ENCODE measurements around the gene SH2D5. TPM values are rescaled to one million over a fixed set of nuclear protein-coding genes. Genes with fewer than 3 reads are reported as not detected.

Gene SH2D5
- total and polyA plus RNA-seq, 5 donors from 2014 or later, result not detected

GRCh38 chr1:20753589-20753988, 21.1 kb upstream of the SH2D5 start:
- H3K4me3 ChIP-seq (ENCODE audit: low read depth, low read length), result no peak overlapping the region
- Mint-ChIP-seq H3K9me3 (no peaks in the 10 kb centered on the region), H3K4me3 (no peak overlapping the region), H3K27me3 (no peaks in the 10 kb centered on the region), H3K36me3 (peaks cover 44% of the 10 kb centered on the region), H3K27ac (peak overlapping the region in 2 of 3 donors; percentile 8 to 45), H3K4me1 (peaks cover 2 to 11% (median 6%) of the 10 kb centered on the region in 4 donors)
- DNase-seq, result no peak
- peaks cover 61% of the 10 kb centered on the region for H3K36me3 ChIP-seq (ENCODE audit: control insufficient read depth, insufficient read depth, low read length)
- ATAC-seq (ENCODE audit: low read depth in 2 of 2), result no peak
- no peaks in the 10 kb centered on the region for H3K4me1 ChIP-seq (ENCODE audit: control insufficient read depth, insufficient read depth, low read length, poor library complexity, severe bottlenecking)
- H3K27me3 ChIP-seq (ENCODE audit: control insufficient read depth, insufficient read depth, low read length), result no peaks in the 10 kb centered on the region
- H3K27ac ChIP-seq (ENCODE audit: insufficient read depth, low read length, poor library complexity, severe bottlenecking), result no peak overlapping the region
- no peaks in the 10 kb centered on the region for H3K9me3 ChIP-seq (ENCODE audit: control insufficient read depth in 2 of 2, low read length in 2 of 2)

GRCh38 chr1:20751462-20751990, 19.0 kb upstream of the SH2D5 start:
- H3K9me3 Mint-ChIP-seq, result no peaks in the 10 kb centered on the region
- H3K4me3 Mint-ChIP-seq, result no peak overlapping the region
- DNase-seq (no peak), ATAC-seq (ENCODE audit: low read depth in 2 of 2) (no peak)
- H3K27me3 ChIP-seq (ENCODE audit: control insufficient read depth, insufficient read depth, low read length), result no peaks in the 10 kb centered on the region
- H3K4me1 Mint-ChIP-seq, result peaks cover 3 to 11% (median 6%) of the 10 kb centered on the region in 4 donors
- H3K4me1 ChIP-seq (ENCODE audit: control insufficient read depth, insufficient read depth, low read length, poor library complexity, severe bottlenecking), result no peaks in the 10 kb centered on the region
- no peak overlapping the region for H3K27ac Mint-ChIP-seq
- H3K36me3 Mint-ChIP-seq, result peaks cover 40% of the 10 kb centered on the region
- no peaks in the 10 kb centered on the region for H3K27me3 Mint-ChIP-seq
- peaks cover 71% of the 10 kb centered on the region for H3K36me3 ChIP-seq (ENCODE audit: control insufficient read depth, insufficient read depth, low read length)
- H3K4me3 ChIP-seq (ENCODE audit: low read depth, low read length), result no peak overlapping the region
- no peaks in the 10 kb centered on the region for H3K9me3 ChIP-seq (ENCODE audit: control insufficient read depth in 2 of 2, low read length in 2 of 2)
- H3K27ac ChIP-seq (ENCODE audit: insufficient read depth, low read length, poor library complexity, severe bottlenecking), result no peak overlapping the region

DNA sequence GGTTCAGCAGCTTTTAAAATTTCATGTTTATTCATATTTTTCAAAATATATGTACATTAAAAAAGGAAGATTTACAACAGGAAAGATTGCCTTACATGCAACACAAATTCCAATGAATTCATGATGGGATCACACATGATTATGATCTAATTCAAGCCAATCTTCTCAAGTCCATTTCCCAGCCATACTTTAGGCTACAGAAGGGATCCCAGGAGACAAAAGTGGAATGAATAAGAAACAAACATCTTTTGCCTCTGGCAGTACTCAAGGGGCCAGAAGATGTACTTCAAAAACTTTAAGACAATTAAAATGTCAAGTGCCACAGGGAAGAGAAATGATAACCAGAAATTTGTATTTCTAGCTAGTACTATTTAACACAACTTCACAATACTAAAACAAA, 10.2 kb upstream of the SH2D5 start:
- Mint-ChIP-seq H3K9me3 (no peaks in the 10 kb centered on the region), H3K36me3 (peaks cover 28% of the 10 kb centered on the region), H3K27ac (no peak overlapping the region), H3K4me3 (no peak overlapping the region), H3K4me1 (peaks cover 0 to 4% (median 1%) of the 10 kb centered on the region in 4 donors), H3K27me3 (no peaks in the 10 kb centered on the region)
- Histone ChIP-seq H3K9me3 (ENCODE audit: control insufficient read depth in 2 of 2, low read length in 2 of 2) (no peaks in the 10 kb centered on the region), H3K27me3 (ENCODE audit: control insufficient read depth, insufficient read depth, low read length) (no peaks in the 10 kb centered on the region), H3K4me1 (ENCODE audit: control insufficient read depth, insufficient read depth, low read length, poor library complexity, severe bottlenecking) (no peaks in the 10 kb centered on the region), H3K4me3 (ENCODE audit: low read depth, low read length) (no peak overlapping the region), H3K36me3 (ENCODE audit: control insufficient read depth, insufficient read depth, low read length) (peaks cover 78% of the 10 kb centered on the region), H3K27ac (ENCODE audit: insufficient read depth, low read length, poor library complexity, severe bottlenecking) (no peak overlapping the region)
- no peak for ATAC-seq (ENCODE audit: low read depth in 2 of 2)
- DNase-seq, result no peak

- ATAC-seq (ENCODE audit: low read depth in 2 of 2), result no peak
- Mint-ChIP-seq H3K9me3 (no peaks in the 10 kb centered on the region), H3K36me3 (peaks cover 35% of the 10 kb centered on the region), H3K27ac (no peak overlapping the region), H3K4me3 (no peak overlapping the region), H3K4me1 (peaks cover 0 to 4% (median 2%) of the 10 kb centered on the region in 4 donors), H3K27me3 (no peaks in the 10 kb centered on the region)
- no peak for DNase-seq
- Histone ChIP-seq H3K27ac (ENCODE audit: insufficient read depth, low read length, poor library complexity, severe bottlenecking) (no peak overlapping the region), H3K4me3 (ENCODE audit: low read depth, low read length) (no peak overlapping the region), H3K9me3 (ENCODE audit: control insufficient read depth in 2 of 2, low read length in 2 of 2) (no peaks in the 10 kb centered on the region), H3K36me3 (ENCODE audit: control insufficient read depth, insufficient read depth, low read length) (peaks cover 63% of the 10 kb centered on the region), H3K4me1 (ENCODE audit: control insufficient read depth, insufficient read depth, low read length, poor library complexity, severe bottlenecking) (no peaks in the 10 kb centered on the region), H3K27me3 (ENCODE audit: control insufficient read depth, insufficient read depth, low read length) (no peaks in the 10 kb centered on the region)
Observed at GRCh38 chr1:20740781-20741180, 8.3 kb upstream of the SH2D5 start.

GRCh38 chr1:20739225-20739624, 6.7 kb upstream of the SH2D5 start:
- Histone ChIP-seq H3K27ac (ENCODE audit: insufficient read depth, low read length, poor library complexity, severe bottlenecking) (no peak overlapping the region), H3K36me3 (ENCODE audit: control insufficient read depth, insufficient read depth, low read length) (peaks cover 47% of the 10 kb centered on the region), H3K4me1 (ENCODE audit: control insufficient read depth, insufficient read depth, low read length, poor library complexity, severe bottlenecking) (no peaks in the 10 kb centered on the region), H3K9me3 (ENCODE audit: control insufficient read depth in 2 of 2, low read length in 2 of 2) (no peaks in the 10 kb centered on the region), H3K4me3 (ENCODE audit: low read depth, low read length) (no peak overlapping the region), H3K27me3 (ENCODE audit: control insufficient read depth, insufficient read depth, low read length) (no peaks in the 10 kb centered on the region)
- ATAC-seq (ENCODE audit: low read depth in 2 of 2), result no peak
- no peak for DNase-seq
- H3K9me3 Mint-ChIP-seq, result no peaks in the 10 kb centered on the region
- H3K4me1 Mint-ChIP-seq, result peaks cover 0 to 4% (median 2%) of the 10 kb centered on the region in 4 donors
- no peak overlapping the region for H3K27ac Mint-ChIP-seq
- H3K4me3 Mint-ChIP-seq, result no peak overlapping the region
- no peaks in the 10 kb centered on the region for H3K27me3 Mint-ChIP-seq
- H3K36me3 Mint-ChIP-seq, result peaks cover 22% of the 10 kb centered on the region

- Mint-ChIP-seq H3K36me3 (peaks cover 9% of the 10 kb centered on the region), H3K4me3 (no peak overlapping the region), H3K9me3 (peaks cover 0 to 2% (median 0%) of the 10 kb centered on the region in 7 donors), H3K27me3 (peaks cover 12% of the 10 kb centered on the region), H3K4me1 (peaks cover 4 to 16% (median 5%) of the 10 kb centered on the region in 4 donors), H3K27ac (peak overlapping the region in 1 of 3 donors; percentile 2)
- H3K27me3 ChIP-seq (ENCODE audit: control insufficient read depth, insufficient read depth, low read length), result no peaks in the 10 kb centered on the region
- DNase-seq (no peak), ATAC-seq (ENCODE audit: low read depth in 2 of 2) (no peak)
- no peaks in the 10 kb centered on the region for H3K9me3 ChIP-seq (ENCODE audit: control insufficient read depth in 2 of 2, low read length in 2 of 2)
- peaks cover 29% of the 10 kb centered on the region for H3K4me1 ChIP-seq (ENCODE audit: control insufficient read depth, insufficient read depth, low read length, poor library complexity, severe bottlenecking)
- H3K36me3 ChIP-seq (ENCODE audit: control insufficient read depth, insufficient read depth, low read length), result peaks cover 16% of the 10 kb centered on the region
- no peak overlapping the region for H3K27ac ChIP-seq (ENCODE audit: insufficient read depth, low read length, poor library complexity, severe bottlenecking)
- no peak overlapping the region for H3K4me3 ChIP-seq (ENCODE audit: low read depth, low read length)
Observed at GRCh38 chr1:20735581-20736111, 3.1 kb upstream of the SH2D5 start.

DNA sequence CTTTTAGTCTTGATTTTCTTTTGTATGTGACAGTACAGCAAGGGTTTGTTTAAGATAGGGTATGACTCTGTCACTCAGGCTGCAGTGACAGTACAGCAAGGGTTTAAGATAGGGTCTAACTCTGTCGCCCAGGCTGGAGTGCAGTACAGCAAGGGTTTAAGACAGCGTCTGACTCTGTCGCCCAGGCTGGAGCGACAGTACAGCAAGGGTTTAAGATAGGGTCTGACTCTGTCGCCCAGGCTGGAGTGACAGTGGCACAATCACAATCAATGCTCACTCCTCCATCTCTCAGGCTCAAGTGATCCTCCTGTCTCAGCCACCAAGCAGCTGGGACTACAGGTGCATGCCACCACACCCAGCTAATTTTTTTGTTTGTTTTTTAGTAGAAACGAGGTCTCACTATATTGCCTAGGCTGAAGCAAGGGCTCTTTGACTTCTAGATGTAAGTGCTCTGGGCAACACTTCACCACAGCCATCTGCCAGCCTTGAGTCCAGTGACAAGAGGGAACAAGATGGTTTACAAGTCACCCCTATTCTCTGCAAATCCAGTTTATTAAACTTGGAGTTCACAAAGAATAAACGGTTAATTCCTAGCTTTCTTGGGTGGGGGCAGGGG, 965 bp upstream of the SH2D5 start:
- DNase-seq, result no peak
- peaks cover 33% of the 10 kb centered on the region for H3K4me1 ChIP-seq (ENCODE audit: control insufficient read depth, insufficient read depth, low read length, poor library complexity, severe bottlenecking)
- peaks cover 4% of the 10 kb centered on the region for H3K36me3 ChIP-seq (ENCODE audit: control insufficient read depth, insufficient read depth, low read length)
- H3K4me3 ChIP-seq (ENCODE audit: low read depth, low read length), result peak overlapping the region; percentile 67
- Mint-ChIP-seq H3K36me3 (peaks cover 9% of the 10 kb centered on the region), H3K27ac (peak overlapping the region; percentile 48 to 82 (median 73)), H3K4me1 (peaks cover 0 to 21% (median 9%) of the 10 kb centered on the region in 4 donors), H3K4me3 (peak overlapping the region; percentile 84 to 90 (median 88)), H3K27me3 (peaks cover 26% of the 10 kb centered on the region), H3K9me3 (peaks cover 0 to 2% (median 0%) of the 10 kb centered on the region in 7 donors)
- no peak for ATAC-seq (ENCODE audit: low read depth in 2 of 2)
- no peaks in the 10 kb centered on the region for H3K9me3 ChIP-seq (ENCODE audit: control insufficient read depth in 2 of 2, low read length in 2 of 2)
- H3K27ac ChIP-seq (ENCODE audit: insufficient read depth, low read length, poor library complexity, severe bottlenecking), result no peak overlapping the region
- no peaks in the 10 kb centered on the region for H3K27me3 ChIP-seq (ENCODE audit: control insufficient read depth, insufficient read depth, low read length)
